Vagina (tissue), 2 donors: ENCODE results near the gene ADCY3. TPM values are rescaled to one million over a fixed set of nuclear protein-coding genes. Genes with fewer than 3 reads are reported as not detected.
A peak's percentile ranks its signal among the peaks of the same experiment; 100 is the strongest.

ENCODE experiments used
- DNase-seq, 2 donors: peaks; one replicate each; pipeline ENCODE4 v3.0.0-alpha.2; 2017; ENCODE audit errors: extremely low spot score in 2 of 2
- H3K27ac ChIP-seq: fragments of 200-600 bp; sonication (generic); one replicate; pipeline ENCODE4 v1.5.1; 2019
- H3K27me3 ChIP-seq: fragments of 200-600 bp; sonication (generic); one replicate; pipeline ENCODE4 v1.5.1; 2019
- H3K36me3 ChIP-seq, 2 donors: fragments of 200-600 bp; sonication (generic); one replicate each; pipeline ENCODE4 v1.5.1; 2017 to 2019
- H3K4me1 ChIP-seq: fragments of 200-600 bp; sonication (generic); one replicate; pipeline ENCODE4 v1.5.1; 2019
- H3K4me3 ChIP-seq, 2 donors: fragments of 200-600 bp; sonication (generic); 1 replicate in 1 of 2; 2 replicates in 1 of 2; pipeline ENCODE4 v1.5.1; 2016 to 2019
- H3K9me3 ChIP-seq: fragments of 200-600 bp; sonication (generic); one replicate; pipeline ENCODE4 v1.5.1; 2019
- CTCF ChIP-seq, 3 experiments: fragments of 450-650 bp in 2 of 3; fragments of 200-600 bp in 1 of 3; sonication (generic) in 1 of 3; IDR thresholded peaks; one replicate each; pipeline ENCODE4 v1.5.1; 2017 to 2019; ENCODE audit warnings: antibody characterized with exemption in 3 of 3, mild to moderate bottlenecking in 2 of 3, moderate library complexity in 2 of 3
- POLR2A ChIP-seq, 2 donors: fragments of 450-650 bp; IDR thresholded peaks; one replicate each; pipeline ENCODE4 v1.6.1; 2017; ENCODE audit warnings: antibody characterized with exemption in 2 of 2, mild to moderate bottlenecking in 2 of 2, moderate library complexity in 2 of 2
- POLR2AphosphoS5 ChIP-seq, 2 donors: sonication (generic); formaldehyde crosslinking; IDR thresholded peaks; one replicate each; pipeline ENCODE4 v1.9.0; 2017; ENCODE audit warnings: antibody characterized with exemption in 2 of 2, mild to moderate bottlenecking in 2 of 2, low read depth in 1 of 2; ENCODE audit not compliant: insufficient read depth in 1 of 2
- intact Hi-C: fragments of 100-400 bp; cut with DNase I; formaldehyde crosslinking; loops from one replicate; pipeline ENCODE4 v1.15.1; 2023
- total RNA-seq: library from RNA; depleted of rRNA; stranded (reverse); fragments of >200 nt; gene quantifications from one replicate; pipeline ENCODE4 v1.2.3, GENCODE V29; 2016

ADCY3 gene
- total RNA-seq, 1 donor from 2014 or later, result 90.6 TPM

GRCh38 chr2:24870440-24870839 lies 49.6 kb downstream of the ADCY3 start:
- DNase-seq, result no peak
- H3K27ac ChIP-seq, result no peak overlapping the region
- no peaks in the 10 kb centered on the region for H3K36me3 ChIP-seq
- H3K4me3 ChIP-seq, result no peak overlapping the region
- H3K4me1 ChIP-seq, result peaks cover 23% of the 10 kb centered on the region
- intact Hi-C loops, result no loop called here
- TF ChIP-seq CTCF (IDR thresholded peaks at IDR 0.05), result no peak
- no peak for TF ChIP-seq POLR2A (IDR thresholded peaks at IDR 0.05)
- TF ChIP-seq POLR2AphosphoS5 (IDR thresholded peaks at IDR 0.05; ENCODE audit: insufficient read depth in 1 of 2, low read depth in 1 of 2), result no peak
- H3K27me3 ChIP-seq, result no peaks in the 10 kb centered on the region
- H3K9me3 ChIP-seq, result no peaks in the 10 kb centered on the region

- Histone ChIP-seq H3K27ac (peak overlapping the region; percentile 33), H3K9me3 (no peaks in the 10 kb centered on the region), H3K27me3 (no peaks in the 10 kb centered on the region), H3K36me3 (no peaks in the 10 kb centered on the region), H3K4me3 (no peak overlapping the region), H3K4me1 (peaks cover 12% of the 10 kb centered on the region)
- no peak for TF ChIP-seq POLR2AphosphoS5 (IDR thresholded peaks at IDR 0.05; ENCODE audit: insufficient read depth in 1 of 2, low read depth in 1 of 2)
- TF ChIP-seq CTCF (IDR thresholded peaks at IDR 0.05), result no peak
- no peak for TF ChIP-seq POLR2A (IDR thresholded peaks at IDR 0.05)
- no peak for DNase-seq
- intact Hi-C loops, result no loop called here
Observed at GRCh38 chr2:24866946-24867345, 53.1 kb downstream of the ADCY3 start.

- intact Hi-C loops, result no loop called here
- Histone ChIP-seq H3K27ac (no peak overlapping the region), H3K4me3 (no peak overlapping the region), H3K36me3 (no peaks in the 10 kb centered on the region), H3K27me3 (no peaks in the 10 kb centered on the region), H3K4me1 (peaks cover 27% of the 10 kb centered on the region), H3K9me3 (no peaks in the 10 kb centered on the region)
- TF ChIP-seq CTCF (IDR thresholded peaks at IDR 0.05) (no peak), POLR2AphosphoS5 (IDR thresholded peaks at IDR 0.05; ENCODE audit: insufficient read depth in 1 of 2, low read depth in 1 of 2) (no peak), POLR2A (IDR thresholded peaks at IDR 0.05) (no peak)
- DNase-seq, result no peak
Observed at GRCh38 chr2:24863641-24864040, 56.4 kb downstream of the ADCY3 start.

GRCh38 chr2:24861500-24861899 lies 58.5 kb downstream of the ADCY3 start:
- DNase-seq, result no peak
- Histone ChIP-seq H3K27ac (peak overlapping the region; percentile 71), H3K4me1 (peaks cover 38% of the 10 kb centered on the region), H3K9me3 (no peaks in the 10 kb centered on the region), H3K27me3 (no peaks in the 10 kb centered on the region), H3K4me3 (no peak overlapping the region), H3K36me3 (no peaks in the 10 kb centered on the region)
- TF ChIP-seq CTCF (IDR thresholded peaks at IDR 0.05) (no peak), POLR2AphosphoS5 (IDR thresholded peaks at IDR 0.05; ENCODE audit: insufficient read depth in 1 of 2, low read depth in 1 of 2) (peak; percentile 46 to 55)
- intact Hi-C loops, result no loop called here

- no peak for DNase-seq
- no peak overlapping the region for H3K4me3 ChIP-seq
- no peaks in the 10 kb centered on the region for H3K36me3 ChIP-seq
- H3K4me1 ChIP-seq, result peaks cover 47% of the 10 kb centered on the region
- TF ChIP-seq POLR2A (IDR thresholded peaks at IDR 0.05), result no peak
- no peak for TF ChIP-seq POLR2AphosphoS5 (IDR thresholded peaks at IDR 0.05; ENCODE audit: insufficient read depth in 1 of 2, low read depth in 1 of 2)
- no peak for TF ChIP-seq CTCF (IDR thresholded peaks at IDR 0.05)
- no peaks in the 10 kb centered on the region for H3K27me3 ChIP-seq
- intact Hi-C loops, result no loop called here
- H3K9me3 ChIP-seq, result no peaks in the 10 kb centered on the region
- H3K27ac ChIP-seq, result peak overlapping the region; percentile 71
Observed at GRCh38 chr2:24860631-24861030, 59.4 kb downstream of the ADCY3 start.
